K562 (cell line): ENCODE measurements around the gene HERC3. TPM values are rescaled to one million over a fixed set of nuclear protein-coding genes. Genes with fewer than 3 reads are reported as not detected.

Source experiments
- ATAC-seq: fragments of 200-7000 bp; cut with Tn5 transposase; 3 replicates; pipeline ENCODE4 v1.9.1; 2020; ENCODE audit warnings: moderate library complexity
- BruUV-seq: library from RNA; stranded (reverse); fragments of 400-500 nt; replicated peaks from 2 replicates; lab custom pipeline; 2021; lab: Mats Ljungman, UMichigan
- CTCF ChIA-PET: fragments of 300-600 bp; formaldehyde crosslinking; extraction: SDS; loops from one replicate; lab custom pipeline; 2021; ENCODE audit warnings: low intra/inter-chr PET ratio; lab: Yijun Ruan, JAX
- POLR2A ChIA-PET: fragments of 300-600, 350-650 bp; sonication (Branson Sonifier 250); formaldehyde crosslinking; extraction: SDS; loops from one replicate; lab custom pipeline; 2021; ENCODE audit warnings: antibody characterized with exemption, inconsistent platforms; lab: Yijun Ruan, JAX
- DNase-seq, 4 experiments: peaks; one replicate each; pipeline versions ENCODE4 v3.0.0 to v3.0.0-alpha.2; 2011 to 2018; ENCODE audit warnings: low spot score in 3 of 4, mixed read lengths in 3 of 4; ENCODE audit errors: extremely low read depth in 1 of 4
- FAIRE-seq: peaks from 2 replicates; lab custom pipeline; 2011; peaks lifted over from hg19 to GRCh38; lab: Jason Lieb, UNC
- H2AFZ ChIP-seq: 2 replicates; pipeline ENCODE4 v1.6.0; 2011; ENCODE audit warnings: low read depth, low read length, control low read depth, inconsistent platforms
- H3K27ac ChIP-seq: fragments of 200-600 bp; 3 replicates; pipeline ENCODE4 v1.8.0; 2011; ENCODE audit warnings: low read depth, mild to moderate bottlenecking, control low read depth, inconsistent platforms, low read length, moderate library complexity, mixed read lengths; ENCODE audit errors: extremely low read depth
- H3K27me3 ChIP-seq, 2 experiments: fragments of 300-600 bp in 1 of 2; 2 replicates in 1 of 2; 3 replicates in 1 of 2; pipeline versions ENCODE4 v1.6.0 to v1.8.0; 2011; ENCODE audit warnings: inconsistent platforms in 2 of 2, low read length in 2 of 2, mild to moderate bottlenecking in 1 of 2, mixed read lengths in 1 of 2, moderate library complexity in 1 of 2; ENCODE audit not compliant: control insufficient read depth in 2 of 2, insufficient read depth in 2 of 2
- H3K36me3 ChIP-seq: fragments of 300-600 bp; 3 replicates; pipeline ENCODE4 v1.8.0; 2011; ENCODE audit warnings: mild to moderate bottlenecking, low read length, inconsistent platforms; ENCODE audit not compliant: control insufficient read depth, insufficient read depth
- H3K4me1 ChIP-seq, 2 experiments: fragments of 200-600 bp in 1 of 2; replicated peaks in 1 of 2; 2 replicates in 1 of 2; 3 replicates in 1 of 2; pipeline versions ENCODE4 v1.5.1 to v1.8.0; 2011; ENCODE audit warnings: inconsistent platforms in 2 of 2, low read length in 2 of 2, mild to moderate bottlenecking in 1 of 2, mixed read lengths in 1 of 2, moderate library complexity in 1 of 2; ENCODE audit not compliant: control insufficient read depth in 2 of 2, insufficient read depth in 2 of 2
- H3K4me2 ChIP-seq: 2 replicates; pipeline ENCODE4 v1.6.1; 2011; ENCODE audit warnings: low read length, control low read depth, inconsistent platforms, mixed read lengths; ENCODE audit not compliant: insufficient read depth
- H3K4me3 ChIP-seq: fragments of 200-600 bp; sonication (generic), shearing (Covaris generic); 2 replicates; pipeline ENCODE4 v1.5.1; 2016; ENCODE audit warnings: control low read depth, inconsistent platforms
- H3K79me2 ChIP-seq: fragments of 200-600 bp; 3 replicates; pipeline ENCODE4 v1.8.0; 2011; ENCODE audit warnings: low read length, inconsistent platforms; ENCODE audit not compliant: control insufficient read depth, insufficient read depth
- H3K9ac ChIP-seq, 2 experiments: 2 replicates each; pipeline versions ENCODE4 v1.6.0 to v1.6.1; 2011; ENCODE audit warnings: low read depth in 2 of 2, low read length in 2 of 2, control low read depth in 1 of 2, inconsistent platforms in 1 of 2, mild to moderate bottlenecking in 1 of 2, mixed read lengths in 1 of 2; ENCODE audit not compliant: insufficient read depth in 1 of 2
- H3K9me1 ChIP-seq: one replicate; pipeline ENCODE4 v1.6.0; 2011; ENCODE audit warnings: inconsistent platforms, mild to moderate bottlenecking, low read length, moderate library complexity; ENCODE audit not compliant: control insufficient read depth, insufficient read depth
- H3K9me3 ChIP-seq: replicated peaks from 2 replicates; pipeline ENCODE4 v1.5.1; 2011; ENCODE audit warnings: low read depth, low read length, inconsistent platforms; ENCODE audit not compliant: control insufficient read depth, insufficient read depth
- H4K20me1 ChIP-seq: replicated peaks from 2 replicates; pipeline ENCODE4 v1.6.1; 2011; ENCODE audit warnings: low read length, inconsistent platforms, mixed read lengths; ENCODE audit not compliant: control insufficient read depth, insufficient read depth
- CHD4 ChIP-seq: fragments of 200-600 bp; sonication (generic); IDR thresholded peaks from 3 replicates; pipeline ENCODE4 v1.6.1; 2012; ENCODE audit warnings: low read depth, mild to moderate bottlenecking, mixed read lengths, low read length, inconsistent platforms; ENCODE audit not compliant: insufficient read depth, insufficient replicate concordance, poor library complexity, severe bottlenecking
- ETV5 ChIP-seq: sonication (generic); formaldehyde crosslinking; IDR thresholded peaks from 2 replicates; pipeline ENCODE4 v1.4.0; 2020; ENCODE audit warnings: low read depth, mild to moderate bottlenecking, missing genetic modification reagents
- HDAC6 ChIP-seq: IDR thresholded peaks from 2 replicates; pipeline ENCODE4 v1.6.1; 2012; ENCODE audit warnings: low read depth, mild to moderate bottlenecking, control low read depth, inconsistent platforms, low read length, moderate library complexity
- HNRNPK ChIP-seq: fragments of 200-400 bp; formaldehyde crosslinking; IDR thresholded peaks from one replicate; pipeline ENCODE4 v1.6.1; 2018; ENCODE audit warnings: mild to moderate bottlenecking, low read depth, low read length; ENCODE audit not compliant: poor library complexity, severe bottlenecking
- ILF3 ChIP-seq: fragments of 450-650 bp; IDR thresholded peaks from 2 replicates; pipeline ENCODE4 v1.6.1; 2018; ENCODE audit warnings: antibody characterized with exemption, mild to moderate bottlenecking, moderate library complexity, borderline replicate concordance
- RAD51 ChIP-seq: fragments of 450-650 bp; IDR thresholded peaks from 2 replicates; pipeline ENCODE4 v1.7.1; 2016; ENCODE audit warnings: low read depth, mild to moderate bottlenecking, borderline replicate concordance
- ZKSCAN1 ChIP-seq: fragments of 150-350 bp; IDR thresholded peaks from 2 replicates; pipeline ENCODE4 v1.6.1; 2016; ENCODE audit warnings: low read depth, low read length
- ZNF316 ChIP-seq: fragments of 450-650 bp; IDR thresholded peaks from 2 replicates; pipeline ENCODE4 v1.6.1; 2016
- WGBS: fragments of 100-300 bp; shearing (Covaris generic); methylation state at CpG from one replicate; pipeline ENCODE4 v1.1.6; 2016; ENCODE audit warnings: low coverage, mixed read lengths; ENCODE audit not compliant: insufficient coverage; ENCODE audit errors: missing lambda C conversion rate; 5-methylcytosine and 5-hydroxymethylcytosine counted together
- in situ Hi-C: fragments of 300-500 bp; cut with MboI; formaldehyde crosslinking; loops from 4 replicates; pipeline ENCODE4 v1.15.0; 2018; ENCODE audit warnings: inconsistent platforms, mixed read lengths
- intact Hi-C: fragments of 100-400 bp; cut with micrococcal nuclease; formaldehyde crosslinking; loops from 2 replicates; pipeline ENCODE4 v1.14.2; 2022
- polyA plus RNA-seq, 8 experiments: library from polyadenylated mRNA; depleted of rRNA in 4 of 8; stranded (reverse) in 5 of 8; unstranded in 3 of 8; fragments of >200 nt; fragmentation: Nextera tagmentation in 2 of 8; fragmentation: Illumina TruSeq in 1 of 8; extraction: Ambion mirVana in 2 of 8; extraction: Trizol in 1 of 8; gene quantifications; 2 replicates each; pipeline versions ENCODE4 v1.2.1 to v1.2.3, GENCODE V29; 2011 to 2014; ENCODE audit warnings: inconsistent platforms in 1 of 8, missing spikeins in 1 of 8
- total RNA-seq, 7 experiments: library from RNA; depleted of rRNA in 6 of 7; stranded (reverse); fragments of >200 nt in 6 of 7; fragmentation: Illumina TruSeq in 2 of 7; extraction: Trizol in 2 of 7; gene quantifications; 2 replicates each; pipeline versions ENCODE4 v1.2.1 to v1.2.3, GENCODE V29; 2011 to 2021; ENCODE audit warnings: low replicate concordance in 1 of 7
- TF ChIP-seq, protein P1 (sequence below): sonication (generic); IDR thresholded peaks from 2 replicates; pipeline ENCODE4 v1.6.1; 2016

Gene HERC3
- total and polyA plus RNA-seq, 9 of the 15 experiments (the other 6 are each of a cell fraction or from before 2014, with no cell fraction given): 1.8 to 13.1 (median 7.6) TPM

DNA sequence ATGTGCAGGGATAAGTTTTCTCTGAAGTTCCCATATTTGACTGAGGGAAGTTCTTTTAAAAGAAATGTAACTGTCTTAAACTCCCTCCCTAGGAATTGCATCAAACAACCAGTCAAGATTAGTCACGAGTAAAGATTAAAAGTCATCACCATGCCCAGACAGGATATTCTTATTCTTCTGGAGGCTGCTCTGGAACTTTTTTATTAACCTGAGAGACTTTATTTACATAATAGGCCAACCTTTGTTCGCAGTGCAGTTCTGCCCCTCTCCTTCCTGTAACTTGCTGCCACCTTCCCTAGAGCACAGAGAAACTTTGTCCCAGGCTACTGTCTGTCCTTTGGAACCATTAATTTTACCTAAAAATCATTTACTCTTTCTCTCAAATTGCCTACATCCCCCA is 9.8 kb upstream of the HERC3 start (continued):
- TF ChIP-seq ILF3: no peak
- TF ChIP-seq, protein P1, sequence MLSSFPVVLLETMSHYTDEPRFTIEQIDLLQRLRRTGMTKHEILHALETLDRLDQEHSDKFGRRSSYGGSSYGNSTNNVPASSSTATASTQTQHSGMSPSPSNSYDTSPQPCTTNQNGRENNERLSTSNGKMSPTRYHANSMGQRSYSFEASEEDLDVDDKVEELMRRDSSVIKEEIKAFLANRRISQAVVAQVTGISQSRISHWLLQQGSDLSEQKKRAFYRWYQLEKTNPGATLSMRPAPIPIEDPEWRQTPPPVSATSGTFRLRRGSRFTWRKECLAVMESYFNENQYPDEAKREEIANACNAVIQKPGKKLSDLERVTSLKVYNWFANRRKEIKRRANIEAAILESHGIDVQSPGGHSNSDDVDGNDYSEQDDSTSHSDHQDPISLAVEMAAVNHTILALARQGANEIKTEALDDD: no peak
- no peak for TF ChIP-seq RAD51
- no peak for TF ChIP-seq HDAC6
- TF ChIP-seq ZKSCAN1: no peak
- no peak for TF ChIP-seq HNRNPK
- TF ChIP-seq CHD4: no peak

DNA sequence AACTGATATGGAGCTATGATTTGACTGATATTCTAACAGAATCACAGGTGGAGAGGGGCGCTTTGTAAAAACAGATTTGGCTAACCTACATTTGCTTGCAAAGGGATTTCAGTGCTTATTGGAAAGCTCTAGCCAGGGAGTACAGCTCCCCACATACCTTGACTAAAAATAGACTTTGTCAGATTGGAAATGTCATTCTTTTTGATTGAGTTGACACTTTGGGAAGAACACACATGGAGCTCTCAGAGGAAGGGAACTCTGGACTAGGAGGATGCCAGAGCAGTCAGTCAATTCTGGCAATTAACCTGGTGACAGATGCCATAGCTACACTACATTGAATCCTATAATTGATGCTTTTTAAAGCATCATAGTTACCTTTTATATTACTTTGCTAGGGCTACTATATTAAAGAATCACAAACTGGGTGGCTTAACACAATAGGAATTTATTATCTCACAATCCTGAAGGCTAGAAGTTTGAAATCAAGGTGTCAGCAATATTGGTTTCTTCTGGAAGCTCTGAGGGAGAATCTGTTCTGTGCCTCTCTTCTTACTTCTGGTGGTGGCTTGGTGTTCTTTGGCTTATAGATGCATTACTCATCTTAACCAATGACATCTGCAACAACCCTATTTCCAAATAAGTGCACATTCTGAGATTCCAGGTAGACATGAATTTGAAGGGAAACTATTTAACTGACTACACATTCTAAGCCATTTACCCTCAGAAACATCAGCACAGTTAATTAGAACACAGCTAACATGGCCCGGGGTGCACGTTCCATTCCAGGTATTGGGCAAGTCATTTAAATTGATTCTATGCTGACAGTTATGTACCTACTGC is 8.4 kb upstream of the HERC3 start:
- no peak overlapping the region for H3K9ac ChIP-seq
- no peak overlapping the region for H2AFZ ChIP-seq
- DNase-seq: no peak
- H3K4me2 ChIP-seq: no peak overlapping the region
- TF ChIP-seq ETV5 (CRISPR knock-in tag) (no peak), ZNF316 (peak; percentile 41; the same call in 1 of the 2 replicates)
- no peaks in the 10 kb centered on the region for H4K20me1 ChIP-seq
- 2% methylated on average over 3 of the region's 3 CpGs for WGBS
- H3K27me3 ChIP-seq: peaks cover 0 to 2% of the 10 kb centered on the region in 2 experiments; a peak in 1 of 5 replicates
- no peaks in the 10 kb centered on the region for H3K36me3 ChIP-seq
- H3K9me3 ChIP-seq: no peaks in the 10 kb centered on the region
- no peaks in the 10 kb centered on the region for H3K9me1 ChIP-seq
- intact Hi-C loops: no loop called here
- H3K79me2 ChIP-seq: no peaks in the 10 kb centered on the region
- H3K4me3 ChIP-seq: no peak overlapping the region
- no peak for FAIRE-seq
- in situ Hi-C loops: no loop called here
- no TSS peak for BruUV-seq
- H3K4me1 ChIP-seq: no peaks in the 10 kb centered on the region
- H3K27ac ChIP-seq: no peak overlapping the region
- POLR2A ChIA-PET: interaction anchor here (0.8 kb wide), 1 partner anchor 13 kb away, joined by 6 read pairs; no protein-coding TSS in a partner anchor
- ATAC-seq: no peak
- CTCF ChIA-PET: no interaction called here
